Keratinocyte (primary cell): ENCODE results near the gene CUL4A. TPM values are rescaled to one million over a fixed set of nuclear protein-coding genes. Genes with fewer than 3 reads are reported as not detected.

Experiments used
- DNase-seq: peaks from one replicate; pipeline ENCODE4 v3.0.0-alpha.2; 2011; ENCODE audit warnings: low read depth, missing footprints, low spot score
- FAIRE-seq: peaks from 2 replicates; lab custom pipeline; 2011; peaks lifted over from hg19 to GRCh38; lab: Jason Lieb, UNC
- H2AFZ ChIP-seq: 2 replicates; pipeline ENCODE4 v1.6.0; 2012; ENCODE audit warnings: low read length, control low read depth, inconsistent platforms; ENCODE audit not compliant: control insufficient read depth
- H3K27ac ChIP-seq: 2 replicates; pipeline ENCODE4 v1.5.1; 2011; ENCODE audit warnings: low read length; ENCODE audit not compliant: control insufficient read depth, insufficient read depth
- H3K27me3 ChIP-seq: 3 replicates; pipeline ENCODE4 v1.6.0; 2011; ENCODE audit warnings: low read length; ENCODE audit not compliant: control insufficient read depth, insufficient read depth; ENCODE audit errors: extremely low read depth
- H3K36me3 ChIP-seq, 2 experiments: 2 replicates in 1 of 2; 3 replicates in 1 of 2; pipeline ENCODE4 v1.5.1; 2011; ENCODE audit warnings: low read length in 2 of 2, mild to moderate bottlenecking in 1 of 2; ENCODE audit not compliant: control insufficient read depth in 2 of 2, insufficient read depth in 2 of 2; ENCODE audit errors: extremely low read depth in 1 of 2
- H3K4me1 ChIP-seq: 3 replicates; pipeline ENCODE4 v1.5.1; 2011; ENCODE audit warnings: low read length; ENCODE audit not compliant: control insufficient read depth, insufficient read depth; ENCODE audit errors: extremely low read depth
- H3K4me2 ChIP-seq: 3 replicates; pipeline ENCODE4 v1.6.0; 2011; ENCODE audit warnings: low read depth, low read length; ENCODE audit not compliant: control insufficient read depth, insufficient read depth; ENCODE audit errors: extremely low read depth
- H3K4me3 ChIP-seq, 3 experiments: fragments of 200-600 bp in 1 of 3; sonication (generic) in 1 of 3; 2 replicates in 2 of 3; 3 replicates in 1 of 3; pipeline ENCODE4 v1.5.1; 2011 to 2016; ENCODE audit warnings: low read length in 3 of 3, mild to moderate bottlenecking in 3 of 3, control low read depth in 2 of 3, inconsistent platforms in 1 of 3, low read depth in 1 of 3, mixed read lengths in 1 of 3, mixed run types in 1 of 3, moderate library complexity in 1 of 3; ENCODE audit not compliant: control insufficient read depth in 2 of 3, insufficient read depth in 2 of 3; ENCODE audit errors: extremely low read depth in 1 of 3
- H3K79me2 ChIP-seq: 2 replicates; pipeline ENCODE4 v1.6.0; 2012; ENCODE audit warnings: low read length; ENCODE audit not compliant: control insufficient read depth, insufficient read depth
- H3K9ac ChIP-seq: 3 replicates; pipeline ENCODE4 v1.6.0; 2011; ENCODE audit warnings: low read length; ENCODE audit not compliant: control insufficient read depth, insufficient read depth; ENCODE audit errors: extremely low read depth
- H3K9me1 ChIP-seq: 3 replicates; pipeline ENCODE4 v1.6.0; 2011; ENCODE audit warnings: low read length; ENCODE audit not compliant: control insufficient read depth, insufficient read depth; ENCODE audit errors: extremely low read depth
- H3K9me3 ChIP-seq: 2 replicates; pipeline ENCODE4 v1.5.1; 2012; ENCODE audit warnings: low read depth, low read length; ENCODE audit not compliant: control insufficient read depth
- H4K20me1 ChIP-seq: 3 replicates; pipeline ENCODE4 v1.6.0; 2011; ENCODE audit warnings: low read length; ENCODE audit not compliant: control insufficient read depth, insufficient read depth; ENCODE audit errors: extremely low read depth
- EZH2 ChIP-seq: IDR thresholded peaks from one replicate; pipeline ENCODE4 v1.6.1; 2012; ENCODE audit warnings: inconsistent platforms, mild to moderate bottlenecking, low read length, moderate library complexity
- dilution Hi-C: fragments of 300-500 bp; cut with MboI; formaldehyde crosslinking; loops from one replicate; pipeline ENCODE4 v1.7.0; 2020; ENCODE audit warnings: low sequenced_read_pairs; ENCODE audit not compliant: extremely low pct_ligation_motif_present
- polyA plus RNA-seq, 5 experiments: library from polyadenylated mRNA; depleted of rRNA in 3 of 5; stranded (reverse) in 3 of 5; stranded (forward) in 1 of 5; unstranded in 1 of 5; fragments of >200 nt; gene quantifications; 1 replicate in 1 of 5; 2 replicates in 3 of 5; 3 replicates in 1 of 5; pipeline versions ENCODE4 v1.2.1 to v1.2.3, GENCODE V29; 2011 to 2012; ENCODE audit warnings: missing spikeins in 2 of 5, low read depth in 1 of 5, low replicate concordance in 1 of 5
- TF ChIP-seq, protein P1 (sequence below), 3 experiments: IDR thresholded peaks in 1 of 3; conservative IDR thresholded peaks in 1 of 3; optimal IDR thresholded peaks in 1 of 3; 2 replicates in 2 of 3; 3 replicates in 1 of 3; pipeline versions ENCODE3 to v1.5.1; 2011; ENCODE audit warnings: low read length in 3 of 3, mild to moderate bottlenecking in 3 of 3, moderate library complexity in 2 of 3, control low read depth in 1 of 3, inconsistent platforms in 1 of 3; ENCODE audit not compliant: insufficient read depth in 2 of 3; ENCODE audit errors: extremely low read depth in 1 of 3

Gene CUL4A
- polyA plus RNA-seq, 1 donor (not counting 4 experiments of a cell fraction or from before 2014, with no cell fraction given): 57.3 TPM

GRCh38 chr13:113267642-113268405 lies 58.4 kb downstream of the CUL4A start:
- Histone ChIP-seq H3K4me2 (no peak overlapping the region), H2AFZ (no peak overlapping the region), H3K9ac (no peak overlapping the region), H3K9me1 (no peaks in the 10 kb centered on the region), H4K20me1 (no peaks in the 10 kb centered on the region), H3K79me2 (no peaks in the 10 kb centered on the region), H3K27me3 (no peaks in the 10 kb centered on the region), H3K27ac (no peak overlapping the region), H3K4me3 (no peak overlapping the region), H3K36me3 (peaks cover 10 to 15% of the 10 kb centered on the region in 2 experiments), H3K9me3 (no peaks in the 10 kb centered on the region), H3K4me1 (no peaks in the 10 kb centered on the region)
- TF ChIP-seq EZH2: no peak
- TF ChIP-seq, protein P1, sequence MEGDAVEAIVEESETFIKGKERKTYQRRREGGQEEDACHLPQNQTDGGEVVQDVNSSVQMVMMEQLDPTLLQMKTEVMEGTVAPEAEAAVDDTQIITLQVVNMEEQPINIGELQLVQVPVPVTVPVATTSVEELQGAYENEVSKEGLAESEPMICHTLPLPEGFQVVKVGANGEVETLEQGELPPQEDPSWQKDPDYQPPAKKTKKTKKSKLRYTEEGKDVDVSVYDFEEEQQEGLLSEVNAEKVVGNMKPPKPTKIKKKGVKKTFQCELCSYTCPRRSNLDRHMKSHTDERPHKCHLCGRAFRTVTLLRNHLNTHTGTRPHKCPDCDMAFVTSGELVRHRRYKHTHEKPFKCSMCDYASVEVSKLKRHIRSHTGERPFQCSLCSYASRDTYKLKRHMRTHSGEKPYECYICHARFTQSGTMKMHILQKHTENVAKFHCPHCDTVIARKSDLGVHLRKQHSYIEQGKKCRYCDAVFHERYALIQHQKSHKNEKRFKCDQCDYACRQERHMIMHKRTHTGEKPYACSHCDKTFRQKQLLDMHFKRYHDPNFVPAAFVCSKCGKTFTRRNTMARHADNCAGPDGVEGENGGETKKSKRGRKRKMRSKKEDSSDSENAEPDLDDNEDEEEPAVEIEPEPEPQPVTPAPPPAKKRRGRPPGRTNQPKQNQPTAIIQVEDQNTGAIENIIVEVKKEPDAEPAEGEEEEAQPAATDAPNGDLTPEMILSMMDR (optimal IDR thresholded peaks at IDR 0.05 in 1 of 3, IDR thresholded peaks at IDR 0.05 in 1 of 3, conservative IDR thresholded peaks at IDR 0.05 in 1 of 3; ENCODE audit: extremely low read depth in 1 of 3, insufficient read depth in 2 of 3, low read length in 3 of 3): no peak
- DNase-seq (no peak), FAIRE-seq (no peak)
- dilution Hi-C loops: no loop called here

- FAIRE-seq (no peak), DNase-seq (no peak)
- no peak overlapping the region for H3K9ac ChIP-seq
- no peaks in the 10 kb centered on the region for H3K9me3 ChIP-seq
- no peak overlapping the region for H3K27ac ChIP-seq
- no peaks in the 10 kb centered on the region for H3K79me2 ChIP-seq
- no peak for TF ChIP-seq EZH2
- TF ChIP-seq, protein P1 (optimal IDR thresholded peaks at IDR 0.05 in 1 of 3, IDR thresholded peaks at IDR 0.05 in 1 of 3, conservative IDR thresholded peaks at IDR 0.05 in 1 of 3; ENCODE audit: extremely low read depth in 1 of 3, insufficient read depth in 2 of 3, low read length in 3 of 3): no peak
- peaks cover 1 to 4% of the 10 kb centered on the region in 2 experiments for H3K36me3 ChIP-seq
- dilution Hi-C loops: no loop called here
- no peaks in the 10 kb centered on the region for H3K27me3 ChIP-seq
- H3K4me1 ChIP-seq: peaks cover 19% of the 10 kb centered on the region
- H3K9me1 ChIP-seq: no peaks in the 10 kb centered on the region
- H4K20me1 ChIP-seq: no peaks in the 10 kb centered on the region
- no peak overlapping the region for H2AFZ ChIP-seq
- H3K4me3 ChIP-seq: no peak overlapping the region
- H3K4me2 ChIP-seq: no peak overlapping the region
Observed at GRCh38 chr13:113272031-113272430, 62.6 kb downstream of the CUL4A start.
